Thymus (tissue), 11 donors: ENCODE results near the gene CCDC34. TPM values are rescaled to one million over a fixed set of nuclear protein-coding genes. Genes with fewer than 3 reads are reported as not detected.
"Not testable (repeated sequence)": the region's sequence is repeated elsewhere in the genome, so short reads cannot be mapped to it uniquely, and the experiment has no call there.

Experiments
- DNase-seq, 9 donors: peaks; one replicate each; pipeline ENCODE4 v3.0.0-alpha.2; 2013; ENCODE audit warnings: low spot score in 9 of 9, low read depth in 6 of 9, missing footprints in 1 of 9
- H3K27ac ChIP-seq, 2 donors: one replicate each; pipeline ENCODE4 v1.5.1; 2013; ENCODE audit warnings: control low read depth in 1 of 2, low read depth in 1 of 2, low read length in 1 of 2, mild to moderate bottlenecking in 1 of 2, moderate library complexity in 1 of 2
- H3K27me3 ChIP-seq, 2 donors: one replicate each; pipeline ENCODE4 v1.5.1; 2013; ENCODE audit warnings: low read length in 1 of 2; ENCODE audit not compliant: control insufficient read depth in 2 of 2, insufficient read depth in 1 of 2
- H3K36me3 ChIP-seq, 2 donors: one replicate each; pipeline ENCODE4 v1.5.1; 2013; ENCODE audit warnings: low read length in 1 of 2, mild to moderate bottlenecking in 1 of 2, moderate library complexity in 1 of 2; ENCODE audit not compliant: control insufficient read depth in 2 of 2, insufficient read depth in 2 of 2
- H3K4me1 ChIP-seq, 2 donors: one replicate each; pipeline ENCODE4 v1.5.1; 2013; ENCODE audit warnings: low read length in 2 of 2; ENCODE audit not compliant: control insufficient read depth in 2 of 2, insufficient read depth in 2 of 2
- H3K4me3 ChIP-seq, 2 donors: one replicate each; pipeline ENCODE4 v1.5.1; 2013; ENCODE audit warnings: low read length in 2 of 2, control low read depth in 1 of 2, mild to moderate bottlenecking in 1 of 2
- H3K9me3 ChIP-seq, 2 donors: one replicate each; pipeline ENCODE4 v1.5.1; 2013; ENCODE audit warnings: low read length in 1 of 2, mild to moderate bottlenecking in 1 of 2; ENCODE audit not compliant: control insufficient read depth in 2 of 2, insufficient read depth in 1 of 2
- WGBS: extraction: QIAGEN DNeasy Blood & Tissue Kit; methylation state at CpG from one replicate; pipeline ENCODE4 v1.1.7; 2013; 5-methylcytosine and 5-hydroxymethylcytosine counted together
- polyA plus RNA-seq: library from polyadenylated mRNA; stranded (reverse); fragments of 200-250 nt; gene quantifications from one replicate; pipeline ENCODE4 v1.2.3, GENCODE V29; 2013
- total RNA-seq: library from RNA; stranded (reverse); fragments of 120-200 nt; gene quantifications from one replicate; pipeline ENCODE4 v1.2.4, GENCODE V29; 2013
- donor health status: healthy.

The CCDC34 gene
- total and polyA plus RNA-seq, 2 donors: 6.6 to 17.2 TPM

DNA sequence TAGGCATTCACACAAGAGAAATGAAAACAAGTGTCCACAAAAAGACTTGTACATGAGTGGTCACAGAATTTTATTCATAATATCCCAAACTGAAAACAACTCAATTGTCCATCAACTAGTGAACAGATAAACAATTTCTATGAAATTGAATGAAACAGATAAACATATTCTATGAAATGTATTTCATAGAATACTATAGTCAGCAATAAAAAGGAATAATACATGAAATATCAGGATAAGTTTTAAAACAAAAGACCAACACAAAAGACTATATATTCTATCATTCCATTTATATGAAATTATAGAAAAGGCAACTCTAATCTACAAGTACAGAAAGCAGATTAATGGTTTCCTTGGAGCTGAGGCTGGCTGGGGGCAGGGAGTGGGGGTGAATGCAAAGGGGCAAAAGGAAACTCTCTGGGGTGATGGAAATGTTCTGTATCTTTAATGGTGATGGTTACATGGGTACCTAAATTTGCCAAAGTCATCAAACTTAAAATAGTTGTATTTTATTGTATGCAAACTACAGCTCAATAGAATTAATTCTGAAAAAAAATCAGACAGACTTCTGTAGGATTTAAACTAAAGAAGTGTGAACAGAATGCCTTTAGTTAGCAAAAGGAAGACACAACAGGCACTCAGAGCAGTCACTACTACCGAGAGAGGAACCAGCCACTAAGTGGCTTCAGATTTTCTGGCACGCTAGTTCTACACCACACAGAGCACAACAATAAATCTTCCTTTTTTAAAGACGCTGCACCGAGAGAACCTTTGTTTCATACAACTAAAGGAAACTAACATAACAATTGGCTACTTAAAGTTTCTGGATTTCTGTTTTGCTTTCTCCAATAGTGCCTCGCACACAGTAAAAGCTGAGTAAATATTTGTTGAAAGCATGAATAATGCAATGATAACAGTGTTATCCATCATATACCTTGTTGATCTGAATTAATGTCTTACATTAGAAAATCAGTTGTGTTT is 15.4 kb downstream of the CCDC34 start:
- Histone ChIP-seq H3K4me3 (no peak overlapping the region), H3K27ac (no peak overlapping the region), H3K27me3 (no peaks in the 10 kb centered on the region), H3K36me3 (peaks cover 0 to 2% of the 10 kb centered on the region in 2 donors), H3K9me3 (no peaks in the 10 kb centered on the region), H3K4me1 (no peaks in the 10 kb centered on the region)
- 83% methylated on average over 5 of the region's 5 CpGs for WGBS
- no peak for DNase-seq

DNA sequence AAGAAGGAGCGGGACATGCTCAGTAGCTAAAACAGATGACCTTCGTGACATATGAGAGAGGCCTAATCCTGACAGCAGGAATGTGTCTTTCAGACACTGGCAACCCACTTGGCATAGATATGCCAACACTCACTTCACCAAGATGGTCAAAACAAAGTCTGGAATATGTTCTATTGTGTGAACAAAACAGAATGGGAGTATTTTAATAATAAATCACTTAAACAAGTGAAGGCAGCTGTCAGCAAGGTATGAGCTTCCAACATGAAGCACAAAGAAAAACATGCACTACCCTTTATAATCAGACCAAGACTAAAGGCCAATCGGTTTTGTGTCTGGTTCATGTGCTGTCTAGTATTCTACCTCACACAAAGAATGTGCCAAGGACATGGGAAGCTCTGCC is 23.1 kb downstream of the CCDC34 start:
- WGBS: 95% methylated on average over 3 of the region's 3 CpGs
- no peak overlapping the region for H3K27ac ChIP-seq

DNA sequence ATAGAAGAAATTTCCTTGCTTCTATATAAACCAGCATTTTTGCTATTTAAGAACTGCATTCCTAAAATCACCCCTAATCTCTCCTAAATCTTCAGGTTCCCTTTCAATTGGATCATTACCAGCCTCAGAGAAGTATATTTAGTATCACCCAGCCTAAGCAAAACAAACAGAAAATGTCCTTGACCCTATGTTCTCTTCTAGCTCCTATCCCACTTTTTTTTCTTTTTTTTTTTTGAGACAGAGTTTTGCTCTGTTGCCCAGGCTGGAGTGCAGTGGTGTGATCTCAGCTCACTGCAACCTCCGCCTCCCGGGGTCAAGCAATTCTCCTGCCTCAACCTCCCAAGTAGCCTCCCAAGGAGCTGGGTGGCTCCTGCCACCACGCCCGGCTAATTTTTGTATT is 28.3 kb downstream of the CCDC34 start:
- not testable (repeated sequence) for H3K4me3 ChIP-seq, DNase-seq, H3K9me3 ChIP-seq, H3K27ac ChIP-seq, H3K27me3 ChIP-seq, H3K36me3 ChIP-seq, H3K4me1 ChIP-seq
- 100% methylated on average over 4 of the region's 4 CpGs for WGBS

More for the DNA sequence above, 23.1 kb downstream of the CCDC34 start:
- Histone ChIP-seq H3K36me3 (peaks cover 0 to 3% of the 10 kb centered on the region in 2 donors), H3K4me1 (no peaks in the 10 kb centered on the region), H3K9me3 (no peaks in the 10 kb centered on the region), H3K27me3 (no peaks in the 10 kb centered on the region), H3K4me3 (no peak overlapping the region)
- no peak for DNase-seq

DNA sequence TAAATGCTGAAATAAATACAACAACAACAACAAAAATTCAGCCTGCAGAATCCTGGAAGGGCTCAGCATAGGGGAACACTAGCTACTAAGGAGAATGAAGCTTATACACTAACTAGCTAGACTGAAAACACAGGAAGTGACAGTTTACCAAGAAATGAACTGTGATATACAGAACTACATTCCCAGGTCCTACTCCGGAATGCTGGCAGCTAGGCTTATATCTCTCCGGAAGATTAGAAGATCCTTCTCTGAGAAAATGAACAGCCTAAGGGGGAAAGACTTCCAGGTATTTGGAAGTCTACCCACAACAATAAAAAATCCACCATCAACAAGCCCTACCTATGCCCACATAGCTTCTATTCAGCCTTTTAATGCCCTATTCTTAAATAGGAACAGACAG is 31.0 kb downstream of the CCDC34 start:
- Histone ChIP-seq H3K4me3 (no peak overlapping the region), H3K36me3 (peaks cover 0 to 2% of the 10 kb centered on the region in 2 donors)
- 97% methylated on average over 2 of the region's 2 CpGs for WGBS

DNA sequence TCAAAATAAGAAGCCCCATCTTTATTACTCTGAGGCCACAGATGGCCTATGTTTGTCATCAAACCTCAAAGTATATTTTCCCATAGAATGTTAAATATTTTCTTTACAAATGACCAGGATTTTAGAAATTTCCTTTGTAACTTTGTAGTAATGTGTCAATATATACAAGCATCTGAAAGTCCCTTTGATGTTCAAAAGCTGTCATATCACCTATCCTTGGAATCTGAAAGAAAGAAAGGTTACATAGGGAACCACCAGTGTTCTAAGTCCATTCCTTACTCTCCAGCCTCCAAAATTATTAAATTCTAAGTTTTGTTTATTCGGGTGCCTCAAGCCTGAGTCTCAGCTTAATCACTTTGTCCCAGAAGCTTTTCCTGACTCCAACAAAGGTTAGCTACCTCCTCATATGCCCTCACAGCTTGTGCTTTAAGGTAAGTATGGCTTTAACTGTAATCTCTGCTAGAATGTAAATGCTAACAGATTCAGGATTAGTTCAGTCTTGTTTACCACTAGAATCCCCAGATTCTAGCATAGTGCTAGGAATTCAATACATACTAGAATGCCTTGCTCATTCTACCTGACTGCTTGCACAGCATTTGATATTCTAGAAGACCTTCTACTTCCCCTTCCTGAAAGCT is 32.3 kb downstream of the CCDC34 start:
- H3K27me3 ChIP-seq: no peaks in the 10 kb centered on the region
- H3K27ac ChIP-seq: no peak overlapping the region
- no peaks in the 10 kb centered on the region for H3K9me3 ChIP-seq
- H3K36me3 ChIP-seq: peaks cover 0 to 2% of the 10 kb centered on the region in 2 donors
- WGBS: 94% methylated on average over 1 of the region's 1 CpG
- no peak for DNase-seq
- H3K4me1 ChIP-seq: no peaks in the 10 kb centered on the region
- no peak overlapping the region for H3K4me3 ChIP-seq

More for the DNA sequence above, 31.0 kb downstream of the CCDC34 start:
- Histone ChIP-seq H3K27ac (no peak overlapping the region), H3K4me1 (no peaks in the 10 kb centered on the region), H3K9me3 (no peaks in the 10 kb centered on the region), H3K27me3 (no peaks in the 10 kb centered on the region)
- DNase-seq: no peak

DNA sequence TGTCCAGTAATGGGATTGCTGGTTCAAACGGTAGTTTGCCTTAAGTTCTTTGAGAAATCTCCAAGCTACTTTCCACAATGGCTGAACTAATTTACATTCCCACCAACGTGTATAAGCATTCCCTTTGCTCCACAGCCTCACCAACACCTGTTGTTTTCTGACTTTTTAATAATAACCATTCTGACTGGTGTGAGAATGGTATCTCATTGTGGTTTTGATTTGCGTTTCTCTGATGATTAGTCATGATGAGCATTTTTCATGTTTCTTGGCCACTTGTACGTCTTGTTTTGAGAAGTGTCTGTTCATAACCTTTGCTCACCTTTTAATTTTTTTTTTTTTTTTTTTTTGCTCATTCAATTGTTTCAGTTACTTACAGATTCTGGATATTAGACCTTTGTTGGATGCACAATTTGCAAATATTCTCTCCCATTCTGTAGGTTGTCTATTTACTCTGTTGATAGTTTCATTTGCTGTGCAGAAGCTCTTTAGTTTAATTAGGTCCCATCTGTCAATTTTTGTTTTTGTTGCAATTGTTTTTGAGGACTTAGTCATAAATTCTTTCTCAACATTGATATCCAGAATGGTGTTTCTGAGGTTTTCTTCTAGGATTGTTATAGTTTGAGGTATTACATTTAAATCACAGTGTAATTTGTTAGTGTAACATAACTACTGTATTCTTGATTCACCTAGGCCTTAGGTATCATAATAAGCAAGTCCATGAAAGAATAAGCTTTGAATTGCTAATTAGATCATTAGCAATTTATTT is 33.0 kb downstream of the CCDC34 start:
- no peak for DNase-seq
- Histone ChIP-seq H3K27ac (no peak overlapping the region), H3K9me3 (no peaks in the 10 kb centered on the region), H3K36me3 (peaks cover 0 to 2% of the 10 kb centered on the region in 2 donors), H3K27me3 (no peaks in the 10 kb centered on the region), H3K4me3 (no peak overlapping the region), H3K4me1 (no peaks in the 10 kb centered on the region)
- WGBS: 97% methylated on average over 4 of the region's 4 CpGs

DNA sequence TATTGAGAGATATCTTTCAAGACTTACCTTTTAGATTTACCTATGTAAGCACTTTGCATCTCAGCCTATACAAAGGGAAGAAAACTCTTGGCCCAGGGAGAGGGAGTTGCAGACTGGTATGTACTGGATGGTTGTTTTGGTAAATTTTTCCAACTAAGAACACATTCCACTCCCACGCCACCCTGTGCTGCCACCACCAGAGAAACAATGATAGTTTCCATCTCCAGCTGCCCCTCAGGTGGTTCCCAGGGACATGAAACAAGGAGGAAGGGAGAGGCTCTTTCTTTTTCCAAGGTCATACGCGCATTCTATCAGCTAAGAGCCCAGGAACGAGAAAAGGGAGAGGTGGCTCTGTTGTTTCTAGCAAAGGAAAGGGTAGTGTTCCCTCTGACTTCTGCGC is 34.4 kb downstream of the CCDC34 start:
- DNase-seq: no peak
- peaks cover 0 to 2% of the 10 kb centered on the region in 2 donors for H3K36me3 ChIP-seq
- H3K9me3 ChIP-seq: no peaks in the 10 kb centered on the region
- no peaks in the 10 kb centered on the region for H3K27me3 ChIP-seq
- WGBS: 97% methylated on average over 5 of the region's 5 CpGs
- H3K4me3 ChIP-seq: no peak overlapping the region
- H3K27ac ChIP-seq: no peak overlapping the region
- no peaks in the 10 kb centered on the region for H3K4me1 ChIP-seq

DNA sequence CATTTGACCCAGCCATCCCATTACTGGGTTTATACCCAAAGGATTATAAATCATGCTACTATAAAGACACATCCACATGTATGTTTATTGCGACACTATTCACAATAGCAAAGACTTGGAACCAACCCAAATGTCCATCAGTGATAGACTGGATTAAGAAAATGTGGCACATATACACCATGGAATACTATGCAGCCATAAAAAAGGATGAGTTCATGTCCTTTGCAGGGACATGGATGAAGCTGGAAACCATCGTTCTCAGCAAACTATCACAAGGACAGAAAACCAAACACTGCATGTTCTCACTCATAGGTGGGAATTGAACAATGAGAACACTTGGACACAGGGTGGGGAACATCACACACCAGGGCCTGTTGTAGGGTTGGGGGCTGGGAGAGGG is 36.0 kb downstream of the CCDC34 start:
- not testable (repeated sequence) for DNase-seq, H3K9me3 ChIP-seq, H3K36me3 ChIP-seq, H3K4me1 ChIP-seq, H3K4me3 ChIP-seq, H3K27me3 ChIP-seq, H3K27ac ChIP-seq
- WGBS: 98% methylated on average over 1 of the region's 2 CpGs

DNA sequence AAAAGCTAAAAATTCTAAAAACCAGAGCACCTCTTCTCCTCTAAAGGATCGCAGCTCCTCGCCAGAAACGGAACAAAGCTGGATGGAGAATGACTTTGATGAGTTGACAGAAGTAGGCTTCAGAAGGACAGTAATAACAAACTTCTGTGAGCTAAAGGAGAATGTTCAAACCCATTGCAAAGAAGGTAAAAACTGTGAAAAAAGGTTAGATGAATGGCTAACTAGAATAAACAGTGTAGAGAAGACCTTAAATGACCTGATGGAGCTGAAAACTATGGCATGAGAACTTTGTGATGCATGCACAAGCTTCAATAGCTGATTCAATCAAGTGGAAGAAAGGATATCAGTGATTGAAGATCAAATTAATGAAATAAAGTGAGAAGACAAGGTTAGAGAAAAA is 40.8 kb downstream of the CCDC34 start:
- 93% methylated on average over 3 of the region's 3 CpGs for WGBS
- H3K4me1 ChIP-seq, H3K4me3 ChIP-seq, H3K27ac ChIP-seq, H3K27me3 ChIP-seq, H3K36me3 ChIP-seq, DNase-seq, H3K9me3 ChIP-seq: not testable (repeated sequence)
